Central memory CD4-positive, alpha-beta T cell (primary cell): ENCODE measurements around the gene SIL1.
"Not testable (repeated sequence)": the region's sequence is repeated elsewhere in the genome, so short reads cannot be mapped to it uniquely, and the experiment has no call there.

Experiments used
- DNase-seq: peaks from one replicate; pipeline ENCODE4 v3.0.0; 2022

The SIL1 gene

DNA sequence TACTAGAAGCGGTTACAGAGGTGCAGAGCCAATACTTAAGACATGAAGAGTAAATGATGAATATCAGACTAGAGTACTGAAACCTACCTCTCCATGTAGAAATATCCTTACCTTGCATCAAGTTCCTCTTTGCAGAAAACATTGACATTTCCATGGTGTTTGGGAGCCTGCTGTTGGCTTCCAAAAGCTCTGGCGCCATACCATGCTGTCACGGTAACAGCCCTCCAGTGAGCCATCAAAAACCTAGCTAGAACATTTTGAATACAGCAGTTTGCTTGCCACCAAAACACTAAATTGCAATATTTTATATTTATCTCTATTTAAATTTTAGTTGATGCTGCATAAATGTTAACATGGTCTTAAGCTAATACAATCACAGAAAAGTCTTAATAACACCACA, 179.0 kb downstream of the SIL1 start:
- no peak for DNase-seq

DNA sequence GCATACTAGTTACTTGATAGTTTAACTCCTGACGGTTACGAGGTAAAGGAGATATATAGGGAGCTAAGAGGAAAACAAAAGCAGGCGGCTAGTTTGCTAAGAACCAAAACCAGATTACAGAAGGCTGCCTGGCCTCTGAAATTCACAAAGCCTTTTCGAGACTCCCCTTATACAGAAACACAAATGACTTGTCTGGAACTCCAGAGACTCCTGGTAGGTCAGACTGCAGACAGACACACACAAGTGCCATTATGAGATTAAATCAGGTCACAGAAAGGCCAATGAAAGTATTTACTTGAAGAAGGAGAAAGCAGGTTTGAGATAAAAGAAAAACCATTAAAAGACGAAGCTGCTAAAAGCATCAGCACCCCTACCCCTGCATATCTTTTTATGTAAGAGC, 180.5 kb downstream of the SIL1 start:
- no peak for DNase-seq

DNA sequence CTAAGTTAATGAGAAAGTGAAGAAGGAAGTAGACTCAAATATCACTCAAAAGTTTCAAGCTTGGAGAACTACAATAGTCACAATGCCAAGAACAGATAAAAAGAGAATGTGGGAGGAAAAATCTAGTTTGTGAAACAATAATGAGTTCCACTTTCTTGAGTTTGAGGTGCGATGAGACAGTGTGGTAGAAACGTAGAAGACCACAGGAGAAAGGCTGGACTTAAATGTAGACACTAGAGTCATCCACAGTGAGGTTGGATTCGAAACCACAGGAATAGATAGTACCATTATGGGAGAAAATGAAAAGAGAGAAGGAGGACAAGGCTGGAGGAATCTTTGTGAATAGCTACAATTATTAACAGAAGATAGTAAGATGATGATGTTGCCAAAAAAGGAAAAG, 182.0 kb downstream of the SIL1 start:
- no peak for DNase-seq

DNA sequence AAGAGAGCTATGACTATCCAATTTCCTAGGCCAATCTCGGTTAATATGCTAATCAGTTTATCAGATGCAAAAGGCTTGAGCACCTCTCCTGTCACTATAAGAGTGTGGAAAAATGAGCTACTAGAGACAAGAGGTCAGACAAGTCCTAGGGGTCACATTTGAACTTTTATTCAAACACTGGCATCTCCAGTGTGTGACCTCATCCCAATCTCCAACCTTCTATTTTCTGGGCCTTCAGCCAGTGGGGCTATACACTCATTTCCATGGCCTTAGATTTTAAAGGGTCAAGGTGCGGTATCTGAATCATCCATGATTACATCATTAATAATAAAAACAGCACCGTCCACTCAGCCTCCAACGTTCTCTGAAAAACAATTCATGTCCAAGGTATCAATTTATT, 183.4 kb downstream of the SIL1 start:
- no peak for DNase-seq

DNA sequence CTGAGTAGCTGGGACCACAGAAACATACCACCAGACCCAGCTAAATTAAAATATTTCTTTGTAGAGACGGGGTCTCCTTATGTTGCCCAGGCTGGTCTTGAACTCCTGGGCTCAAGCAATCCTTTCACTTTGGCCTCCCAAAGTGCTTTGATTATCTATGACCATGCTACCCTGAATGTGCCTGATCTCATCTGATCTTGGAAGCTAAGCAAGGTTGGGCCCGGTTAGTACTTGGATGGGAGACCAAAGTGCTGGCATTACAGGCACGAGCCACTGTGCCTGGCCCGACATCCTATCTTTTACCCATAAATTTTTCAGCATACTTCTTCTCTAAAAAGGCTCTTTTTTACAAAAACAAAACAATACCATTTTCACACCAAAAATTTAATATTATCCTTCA, 186.0 kb downstream of the SIL1 start:
- DNase-seq, result no peak

DNA sequence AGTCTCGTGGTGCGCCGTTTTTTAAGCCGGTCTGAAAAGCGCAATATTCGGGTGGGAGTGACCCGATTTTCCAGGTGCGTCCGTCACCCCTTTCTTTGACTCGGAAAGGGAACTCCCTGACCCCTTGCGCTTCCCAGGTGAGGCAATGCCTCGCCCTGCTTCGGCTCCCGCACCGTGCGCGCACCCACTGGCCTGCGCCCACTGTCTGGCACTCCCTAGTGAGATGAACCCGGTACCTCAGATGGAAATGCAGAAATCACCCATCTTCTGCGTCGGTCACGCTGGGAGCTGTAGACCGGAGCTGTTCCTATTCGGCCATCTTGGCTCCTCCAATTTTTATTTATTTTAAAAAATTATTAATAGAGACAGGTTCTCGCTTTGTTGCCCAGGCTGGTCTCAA, 187.0 kb downstream of the SIL1 start:
- DNase-seq, result not testable (repeated sequence)

DNA sequence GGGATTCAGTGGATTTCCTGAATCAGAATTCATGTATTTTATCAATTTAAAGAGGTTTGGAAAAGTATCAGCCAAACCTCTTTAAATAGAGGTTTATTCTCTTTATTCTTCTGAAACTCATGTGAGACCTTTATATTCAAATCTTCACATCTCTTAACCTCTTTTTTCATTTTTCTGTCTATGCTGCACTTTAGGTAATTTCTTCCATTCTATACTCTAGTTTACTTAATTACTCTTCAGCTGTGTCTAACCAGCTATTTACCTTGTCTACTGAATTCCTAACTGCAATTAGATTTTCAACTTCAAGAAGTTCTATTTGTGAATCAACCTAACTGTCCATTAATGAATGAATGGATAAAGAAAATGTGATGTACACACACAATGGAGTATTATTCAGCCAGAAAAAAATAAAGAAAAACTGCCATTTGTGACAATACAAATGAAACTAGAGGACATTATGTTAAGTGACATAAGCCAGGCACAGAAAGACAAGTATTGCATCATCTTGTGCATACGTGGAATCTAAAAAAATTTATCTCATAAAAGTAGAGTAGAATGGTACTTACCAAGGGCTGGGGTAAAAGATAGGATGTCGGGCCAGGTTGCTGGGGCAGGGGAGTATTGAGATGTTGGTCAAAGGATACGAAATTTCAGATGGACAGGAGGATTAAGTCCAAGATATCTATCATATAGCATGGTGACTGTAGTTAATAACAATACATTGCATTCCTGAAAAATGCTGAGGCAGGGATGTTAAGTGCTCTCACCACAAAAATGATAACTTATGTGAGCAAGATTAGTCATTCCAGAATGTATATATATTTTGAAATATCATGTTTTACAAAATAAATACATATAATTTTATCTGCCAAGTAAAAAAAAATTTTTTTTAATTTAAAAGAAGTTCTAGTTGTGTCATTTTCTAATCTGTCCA, 193.5 kb downstream of the SIL1 start:
- no peak for DNase-seq

DNA sequence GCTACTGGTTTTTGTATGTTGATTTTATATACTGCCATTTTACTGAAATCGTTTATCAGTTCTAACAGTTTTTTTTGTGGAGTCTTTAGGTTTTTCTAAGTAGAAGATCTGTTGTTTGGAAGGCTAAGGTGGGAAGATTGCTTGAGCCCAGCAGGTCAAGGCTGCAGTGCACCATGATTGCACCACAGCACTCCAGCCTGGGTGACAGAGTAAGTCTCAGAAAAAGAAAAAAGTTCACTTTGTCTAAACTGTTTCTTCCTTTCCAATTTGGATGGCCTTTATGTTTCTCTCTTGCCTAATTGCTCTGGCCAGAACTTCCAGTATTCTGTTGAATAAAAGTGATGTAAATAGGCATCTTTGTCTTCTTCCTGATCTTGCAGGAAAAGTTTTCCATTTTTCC, 198.5 kb downstream of the SIL1 start:
- DNase-seq, result no peak

DNA sequence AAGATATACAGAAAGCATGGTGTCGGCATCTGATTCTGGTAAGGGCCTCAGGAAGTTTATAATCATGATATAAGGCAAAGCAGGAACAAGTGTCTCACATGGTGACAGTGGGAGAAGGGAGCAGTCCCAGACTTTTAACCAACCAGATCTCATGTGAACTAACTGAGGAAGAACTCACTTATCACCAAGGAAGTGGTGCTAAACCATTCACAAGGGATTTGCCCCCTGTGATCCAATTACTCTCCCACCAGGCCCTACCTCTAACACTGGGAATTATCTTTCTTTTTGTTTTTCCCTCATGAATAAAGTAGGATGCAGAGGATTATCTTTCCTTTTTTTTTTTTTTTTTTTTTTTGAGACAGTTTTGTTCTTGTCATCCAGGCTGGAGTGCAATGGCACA, 199.6 kb downstream of the SIL1 start:
- DNase-seq, result no peak

DNA sequence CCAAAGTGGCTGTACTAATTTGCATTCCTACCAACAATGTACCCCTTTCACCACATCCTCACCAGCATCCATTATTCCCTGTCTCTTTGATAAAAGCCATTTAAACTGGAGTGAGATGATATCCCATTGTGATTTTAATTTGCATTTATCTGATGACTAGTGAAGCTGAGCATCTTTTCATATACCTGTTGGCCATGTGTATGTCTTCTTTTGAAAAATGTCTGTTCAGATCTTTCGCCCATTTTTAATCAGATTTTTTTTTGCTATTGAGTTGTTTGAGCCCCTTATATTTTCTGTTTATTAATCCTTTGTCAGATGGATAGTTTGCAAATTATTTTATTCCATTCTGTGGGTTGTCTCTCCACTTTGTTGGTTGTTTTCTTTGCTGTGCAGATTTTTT, 202.0 kb downstream of the SIL1 start:
- DNase-seq, result no peak

DNA sequence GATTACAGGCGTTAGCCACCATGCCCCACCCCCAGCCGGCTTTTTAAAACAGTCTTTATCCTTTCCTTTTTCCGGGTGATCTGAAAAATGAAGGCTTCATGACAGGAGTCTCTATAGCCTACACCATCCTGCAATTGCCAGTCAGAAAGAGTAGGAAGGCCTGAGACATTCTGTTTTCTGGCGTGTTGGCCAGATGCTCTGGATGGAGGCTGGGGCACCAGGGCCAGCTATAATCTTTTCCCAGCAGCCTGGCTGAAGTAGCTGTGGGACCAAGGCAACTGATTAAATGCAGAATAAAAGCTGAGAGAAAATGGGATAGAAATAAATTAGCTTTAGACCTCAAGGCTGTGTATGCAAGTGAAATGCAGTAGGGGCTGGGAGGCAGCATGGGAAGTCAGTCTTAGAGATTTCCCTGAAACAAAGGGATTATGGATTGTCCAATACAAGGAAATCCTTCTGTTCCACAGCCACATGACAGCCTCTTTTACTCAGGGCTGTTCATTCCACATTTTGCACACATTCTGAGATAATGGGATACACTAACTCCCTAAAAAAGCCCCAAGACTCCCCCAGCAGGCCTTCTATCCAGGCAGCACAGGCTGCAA, 207.1 kb downstream of the SIL1 start:
- DNase-seq, result no peak

DNA sequence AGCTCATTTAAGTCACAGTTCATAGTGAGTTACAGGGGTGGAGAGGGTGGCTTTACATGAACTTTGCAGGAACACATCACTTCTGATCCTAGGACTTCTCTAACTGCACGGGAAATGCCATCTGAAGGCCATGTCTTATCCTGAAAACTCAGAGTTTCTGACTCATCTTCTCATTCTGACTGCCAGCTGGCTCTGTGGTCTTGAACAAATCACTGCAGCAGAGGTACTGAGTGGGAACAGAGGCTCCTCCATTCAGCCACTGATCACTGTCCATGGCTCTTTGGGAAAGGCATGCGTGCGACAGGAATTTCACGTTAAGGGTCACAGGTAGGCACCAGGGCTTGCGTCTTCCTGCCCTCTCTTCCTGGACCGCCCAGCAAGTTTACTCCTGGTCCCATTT, 208.4 kb downstream of the SIL1 start:
- DNase-seq, result no peak

DNA sequence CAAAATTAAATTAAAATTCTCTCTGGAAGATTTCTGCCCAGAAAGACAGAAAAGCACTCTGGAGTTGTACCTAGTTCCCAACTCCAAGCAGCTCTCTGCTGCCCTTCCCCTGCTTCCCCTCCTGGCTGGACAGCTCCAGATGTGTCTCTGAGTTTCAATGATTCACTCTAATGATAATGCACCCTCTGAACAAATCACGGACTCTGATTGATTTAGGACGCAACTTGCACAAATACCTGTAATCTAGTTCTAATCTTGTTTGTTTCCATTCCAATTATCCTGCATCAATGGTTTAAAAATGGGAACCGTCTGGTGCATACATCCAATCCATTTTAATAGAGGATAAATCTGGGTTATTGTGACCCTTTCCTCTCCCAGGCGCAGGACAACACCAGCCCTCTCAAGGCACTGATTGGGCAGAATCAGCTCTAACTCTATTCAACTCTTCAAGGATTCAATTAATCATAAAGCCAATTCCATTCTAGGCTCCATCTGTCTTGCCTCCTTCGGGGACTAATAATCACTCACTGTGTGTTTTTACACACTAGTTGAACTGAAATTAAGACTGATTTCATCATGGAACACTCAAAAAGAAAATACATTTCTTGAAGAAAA, 211.9 kb downstream of the SIL1 start:
- no peak for DNase-seq

DNA sequence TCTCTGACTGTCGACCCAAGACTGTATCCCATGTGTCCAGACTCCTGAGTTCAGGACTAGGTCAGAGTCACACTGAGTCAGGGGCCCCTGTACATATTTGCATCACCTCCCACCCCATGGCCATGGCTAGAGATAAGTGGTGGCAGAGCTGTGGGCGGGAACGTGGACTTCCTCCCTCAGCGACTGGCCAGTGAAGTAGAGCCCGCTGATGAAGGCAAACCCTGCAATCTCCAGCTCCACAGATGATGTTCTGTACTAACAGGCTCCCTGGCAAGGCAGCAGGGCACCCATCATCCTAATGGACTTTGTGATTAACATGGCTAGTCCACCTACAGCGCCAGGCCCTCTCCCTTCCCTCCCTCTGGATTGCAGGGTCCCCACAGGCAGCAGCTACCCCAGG, 212.5 kb downstream of the SIL1 start:
- no peak for DNase-seq

DNA sequence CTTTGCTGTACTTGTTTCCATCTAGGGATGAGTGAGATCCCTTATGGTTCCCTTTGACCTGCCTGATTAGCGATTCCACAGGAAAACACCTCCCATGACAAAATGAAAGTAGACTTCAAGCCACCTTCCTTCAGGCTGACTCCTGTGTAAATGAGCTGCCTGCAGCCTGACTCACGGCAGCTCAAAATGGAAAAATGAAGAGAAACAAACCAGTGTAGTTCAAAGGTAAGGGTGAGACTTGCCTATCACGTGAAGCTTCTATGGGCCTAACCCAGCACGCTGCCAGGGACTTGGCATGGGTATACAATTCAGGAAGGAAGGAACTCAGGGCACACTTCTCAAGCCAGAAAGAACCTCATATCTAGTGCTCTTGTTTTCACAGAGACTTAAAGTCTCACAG, 212.9 kb downstream of the SIL1 start:
- no peak for DNase-seq

DNA sequence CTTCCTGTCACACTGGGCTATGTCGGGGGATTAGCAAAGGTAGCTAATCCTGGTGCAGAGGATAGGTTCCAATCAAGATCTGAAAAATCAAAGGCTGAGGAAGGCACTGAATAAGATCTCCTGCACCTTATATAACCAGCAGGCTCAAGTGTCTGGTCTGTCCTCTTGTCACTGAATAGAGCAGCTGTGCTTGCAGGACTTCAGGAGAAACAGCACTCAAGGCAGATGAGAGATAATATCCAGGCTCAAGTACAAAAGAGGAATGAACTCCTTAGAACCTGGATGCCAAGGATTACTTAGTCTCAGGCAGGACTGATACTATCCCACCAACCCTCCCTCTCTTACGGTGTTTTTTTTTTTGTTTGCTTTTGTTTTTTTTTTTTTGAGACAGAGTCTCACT, 214.2 kb downstream of the SIL1 start:
- no peak for DNase-seq

DNA sequence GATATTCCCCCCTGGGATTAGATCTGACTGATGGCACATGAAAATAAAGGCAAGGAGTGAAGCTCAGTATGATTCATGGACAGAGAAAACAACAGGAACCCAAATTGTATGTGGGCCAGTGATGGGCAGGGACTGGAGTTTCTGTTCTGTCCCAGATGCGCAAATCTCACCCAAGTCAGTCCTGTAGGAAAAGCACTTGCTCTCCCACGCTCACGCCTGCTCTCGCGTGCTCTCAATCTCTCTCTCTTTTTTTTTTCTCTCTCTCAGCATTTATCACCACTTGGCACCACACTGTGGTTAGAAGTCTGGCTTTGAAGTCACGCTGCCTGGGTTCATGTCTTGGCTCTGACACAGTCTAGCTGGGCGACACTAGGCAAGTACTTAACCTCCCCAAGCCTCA, 216.6 kb downstream of the SIL1 start:
- peak; percentile 10 for DNase-seq

DNA sequence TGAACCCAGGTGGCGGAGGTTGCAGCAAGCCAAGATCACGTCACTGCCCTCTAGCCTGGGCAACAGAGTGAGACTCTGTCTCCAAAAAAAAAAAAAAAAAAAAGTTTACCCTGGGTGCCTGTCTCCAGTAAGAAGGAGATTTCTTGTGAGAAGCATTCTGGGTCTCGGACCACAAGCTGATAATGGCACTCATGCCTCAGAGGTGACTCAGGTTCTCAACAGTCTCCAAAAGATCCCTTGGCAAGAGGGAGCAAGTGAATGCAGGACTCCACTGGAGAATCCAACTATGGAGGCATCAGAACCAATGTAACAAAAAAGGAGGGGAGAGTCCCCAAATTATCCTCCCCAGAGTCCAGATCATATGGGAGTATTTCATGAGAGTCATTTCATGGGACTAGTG, 217.0 kb downstream of the SIL1 start:
- no peak for DNase-seq

DNA sequence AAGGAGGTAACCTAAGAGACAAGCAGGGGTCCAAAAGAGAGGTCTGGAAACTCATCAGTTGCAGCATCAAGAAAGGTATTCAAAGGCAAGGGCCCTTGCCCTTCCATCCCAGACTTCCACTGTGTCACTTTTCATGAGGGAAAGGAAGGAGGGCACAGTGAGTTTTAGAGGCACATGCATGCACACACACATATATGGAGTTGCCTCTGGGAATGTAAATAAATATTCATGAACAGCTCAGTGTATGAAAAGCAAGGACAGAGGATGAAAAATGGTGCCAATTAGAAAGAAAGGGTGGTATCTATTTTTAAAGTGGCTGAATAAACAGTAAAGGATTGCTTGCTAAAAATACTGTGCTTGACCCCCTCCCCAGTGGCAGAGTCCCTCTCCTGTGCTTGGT, 217.7 kb downstream of the SIL1 start:
- DNase-seq, result no peak

DNA sequence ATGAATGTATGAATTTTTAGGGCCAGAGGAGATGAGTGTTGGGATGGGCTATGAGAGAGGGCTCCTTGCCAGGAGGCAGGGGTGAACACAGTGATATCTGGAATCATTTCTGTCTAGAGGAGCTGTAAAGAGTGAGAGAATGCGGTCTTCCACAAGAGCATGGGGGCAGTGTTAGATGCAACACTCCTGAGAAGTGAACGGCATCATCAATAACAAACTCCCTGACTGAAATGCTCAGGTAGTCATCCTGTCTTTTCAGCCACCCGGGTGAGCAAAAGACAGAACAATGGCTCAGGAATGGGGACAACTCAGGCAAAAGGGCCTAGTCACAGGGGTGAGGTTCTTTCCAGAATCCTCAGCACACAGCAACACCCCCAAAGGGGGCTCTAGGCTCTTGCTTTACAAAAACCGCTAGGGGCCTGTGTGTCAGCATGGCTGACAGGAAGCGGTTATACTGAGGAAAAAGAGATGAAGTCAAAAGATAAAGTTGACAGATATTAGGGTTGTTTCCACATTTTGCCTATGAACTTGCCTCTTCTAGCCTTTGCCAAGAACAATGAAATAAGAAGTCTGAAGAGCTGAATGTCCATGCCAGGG, 218.4 kb downstream of the SIL1 start:
- peak; percentile 9 for DNase-seq

DNA sequence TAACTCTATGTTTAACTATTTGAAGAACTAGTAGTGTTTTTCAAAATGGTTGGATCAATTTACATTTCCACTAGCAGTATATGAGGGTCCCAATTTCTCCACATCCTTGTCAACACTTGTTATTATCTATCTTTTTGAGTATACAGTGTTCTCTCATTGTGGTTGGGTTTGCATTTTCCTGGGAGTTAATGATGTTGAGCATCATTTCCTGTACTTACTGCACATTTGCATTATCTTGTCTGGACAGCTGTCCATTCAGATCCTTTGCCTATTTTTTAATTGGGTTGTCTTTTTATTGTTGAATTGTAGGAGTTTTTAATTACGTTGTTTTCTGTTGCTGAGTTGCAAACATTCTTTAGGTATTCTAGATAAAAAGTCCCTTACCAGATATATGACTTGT, 219.6 kb downstream of the SIL1 start:
- no peak for DNase-seq

DNA sequence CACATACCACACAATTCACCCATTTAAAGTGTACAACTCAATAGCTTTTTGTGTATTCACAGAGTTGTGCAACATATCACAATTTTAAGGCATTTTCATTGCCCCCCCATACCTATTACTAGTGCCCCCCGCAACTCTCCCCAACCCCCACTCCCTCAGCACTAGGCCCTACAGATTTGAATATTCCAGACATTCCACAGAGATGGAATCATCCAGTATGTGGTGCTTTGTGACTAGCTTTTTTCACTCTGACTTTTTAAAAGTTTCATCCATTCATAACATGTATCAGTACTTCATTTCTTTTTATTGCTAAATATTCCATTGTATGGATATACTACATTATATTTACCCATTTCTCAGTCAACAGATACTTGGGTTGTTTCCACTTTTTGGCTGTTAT, 220.1 kb downstream of the SIL1 start:
- DNase-seq, result no peak

DNA sequence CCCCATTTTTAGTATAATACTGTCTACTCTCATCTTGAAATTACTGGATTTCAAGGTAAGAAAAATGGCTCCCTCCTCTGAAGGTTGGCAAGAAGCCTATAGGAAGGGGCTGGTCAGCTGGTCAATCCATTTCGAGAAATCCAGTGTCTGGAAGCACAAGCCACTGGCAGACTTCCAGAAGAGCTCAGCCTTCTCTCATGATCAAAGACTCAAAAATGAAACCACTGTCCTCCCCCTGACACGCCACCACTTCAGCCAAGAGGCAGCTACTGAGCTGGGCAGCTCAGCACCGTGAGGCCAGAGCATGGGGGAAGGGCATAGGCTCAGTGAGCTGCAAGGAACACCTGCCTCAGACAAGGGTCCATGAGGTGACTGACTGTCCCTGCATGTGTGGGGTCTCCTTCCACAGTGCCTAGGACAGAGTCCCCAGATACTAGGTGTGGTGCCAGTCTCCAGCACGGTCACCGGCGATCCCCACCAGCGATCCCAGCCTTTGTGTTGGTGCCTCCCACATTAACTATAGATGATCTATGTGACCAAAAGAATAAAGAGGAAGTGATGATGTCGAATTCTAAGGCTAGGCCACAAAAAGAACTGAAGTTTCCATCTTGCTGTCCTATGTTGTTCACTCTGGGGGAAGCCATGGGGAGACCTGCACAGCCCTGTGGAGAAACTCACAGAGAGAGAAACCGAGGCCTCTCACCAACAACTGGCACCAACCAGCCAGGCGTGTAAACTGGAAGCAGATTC, 222.9 kb downstream of the SIL1 start:
- no peak for DNase-seq
